Endothelial cell of umbilical vein (primary cell): Measurements from ENCODE around the gene OSBP2. TPM values are rescaled to one million over a fixed set of nuclear protein-coding genes. Genes with fewer than 3 reads are reported as not detected.

Experiments used
- BruUV-seq: library from RNA; stranded (reverse); fragments of 400-500 nt; replicated peaks from 2 replicates; lab custom pipeline; 2021; lab: Mats Ljungman, UMichigan
- CTCF ChIA-PET: fragments of 300-600, 350-600 bp; sonication (Branson Sonifier 250); formaldehyde crosslinking; loops from one replicate; lab custom pipeline; 2021; ENCODE audit warnings: antibody characterized with exemption, inconsistent platforms; lab: Charles Lee
- POLR2A ChIA-PET: fragments of 300-600, 350-600 bp; sonication (Branson Sonifier 250); formaldehyde crosslinking; loops from one replicate; lab custom pipeline; 2021; ENCODE audit warnings: antibody characterized with exemption, inconsistent platforms; lab: Charles Lee
- DNase-seq: peaks from one replicate; pipeline ENCODE4 v3.0.0-alpha.2; 2011; ENCODE audit warnings: low read depth, low spot score
- FAIRE-seq: peaks from 2 replicates; lab custom pipeline; 2011; peaks lifted over from hg19 to GRCh38; lab: Jason Lieb, UNC
- H2AFZ ChIP-seq: 2 replicates; pipeline ENCODE4 v1.6.0; 2012; ENCODE audit warnings: low read depth, low read length, control low read depth, inconsistent platforms
- H3K27ac ChIP-seq: 2 replicates; pipeline ENCODE4 v1.5.1; 2011; ENCODE audit warnings: low read depth, mild to moderate bottlenecking, control low read depth, low read length, moderate library complexity; ENCODE audit not compliant: insufficient read depth
- H3K27me3 ChIP-seq, 2 experiments: 2 replicates each; pipeline versions ENCODE4 v1.6.0 to v1.6.1; 2011; ENCODE audit warnings: low read length in 2 of 2, mixed read lengths in 1 of 2; ENCODE audit not compliant: control insufficient read depth in 2 of 2, insufficient read depth in 2 of 2
- H3K36me3 ChIP-seq, 2 experiments: 2 replicates in 1 of 2; 3 replicates in 1 of 2; pipeline ENCODE4 v1.5.1; 2011; ENCODE audit warnings: low read length in 2 of 2, mild to moderate bottlenecking in 1 of 2, moderate library complexity in 1 of 2; ENCODE audit not compliant: control insufficient read depth in 2 of 2, insufficient read depth in 2 of 2; ENCODE audit errors: extremely low read depth in 1 of 2
- H3K4me1 ChIP-seq: 3 replicates; pipeline ENCODE4 v1.5.1; 2011; ENCODE audit warnings: mild to moderate bottlenecking, low read length; ENCODE audit not compliant: control insufficient read depth, insufficient read depth; ENCODE audit errors: extremely low read depth
- H3K4me2 ChIP-seq: 2 replicates; pipeline ENCODE4 v1.6.1; 2011; ENCODE audit warnings: low read length, control low read depth, mixed read lengths; ENCODE audit not compliant: insufficient read depth
- H3K4me3 ChIP-seq, 3 experiments: fragments of 200-600 bp in 1 of 3; sonication (generic), shearing (Covaris generic) in 1 of 3; replicated peaks in 1 of 3; 2 replicates each; pipeline ENCODE4 v1.5.1; 2011 to 2016; ENCODE audit warnings: control low read depth in 3 of 3, low read length in 3 of 3, mild to moderate bottlenecking in 2 of 3, inconsistent platforms in 1 of 3, low read depth in 1 of 3, moderate library complexity in 1 of 3; ENCODE audit not compliant: insufficient read depth in 1 of 3
- H3K79me2 ChIP-seq: 2 replicates; pipeline ENCODE4 v1.6.0; 2012; ENCODE audit warnings: low read length, inconsistent platforms; ENCODE audit not compliant: control insufficient read depth, insufficient read depth
- H3K9ac ChIP-seq: replicated peaks from 2 replicates; pipeline ENCODE3; 2011; ENCODE audit warnings: low read length, control low read depth; ENCODE audit not compliant: insufficient read depth; ENCODE audit errors: extremely low read depth
- H3K9me1 ChIP-seq: replicated peaks from 3 replicates; pipeline ENCODE4 v1.6.0; 2011; ENCODE audit warnings: mild to moderate bottlenecking, low read length; ENCODE audit not compliant: control insufficient read depth, insufficient read depth; ENCODE audit errors: extremely low read depth
- H3K9me3 ChIP-seq: replicated peaks from 2 replicates; pipeline ENCODE4 v1.5.1; 2012; ENCODE audit warnings: low read length, inconsistent platforms; ENCODE audit not compliant: control insufficient read depth, insufficient read depth
- H4K20me1 ChIP-seq: replicated peaks from 2 replicates; pipeline ENCODE3; 2011; ENCODE audit warnings: mild to moderate bottlenecking, low read length; ENCODE audit not compliant: control insufficient read depth, insufficient read depth; ENCODE audit errors: extremely low read depth
- CTCF ChIP-seq, 2 donors: IDR thresholded peaks; 1 replicate in 1 of 2; 2 replicates in 1 of 2; pipeline ENCODE4 v1.5.1; 2011; ENCODE audit warnings: low read length in 2 of 2, mild to moderate bottlenecking in 2 of 2, moderate library complexity in 2 of 2, control low read depth in 1 of 2, inconsistent platforms in 1 of 2, low read depth in 1 of 2; ENCODE audit not compliant: insufficient read depth in 1 of 2; ENCODE audit errors: extremely low read depth in 1 of 2
- EZH2 ChIP-seq: IDR thresholded peaks from 2 replicates; pipeline ENCODE4 v1.6.1; 2012; ENCODE audit warnings: borderline replicate concordance, low read depth, mild to moderate bottlenecking, moderate library complexity, low read length, inconsistent platforms; ENCODE audit not compliant: severe bottlenecking
- FOS ChIP-seq: IDR thresholded peaks from 2 replicates; pipeline ENCODE4 v1.6.1; 2011; ENCODE audit warnings: mild to moderate bottlenecking, low read length, moderate library complexity, borderline replicate concordance; ENCODE audit not compliant: insufficient read depth
- GATA2 ChIP-seq: IDR thresholded peaks from 2 replicates; pipeline ENCODE4 v1.7.0; 2011; ENCODE audit warnings: low read depth, mild to moderate bottlenecking, moderate library complexity, mixed read lengths, low read length; ENCODE audit not compliant: insufficient read length, insufficient read depth
- JUN ChIP-seq: IDR thresholded peaks from 2 replicates; pipeline ENCODE4 v1.6.1; 2011; ENCODE audit warnings: borderline replicate concordance, low read depth; ENCODE audit not compliant: insufficient read length, insufficient read depth
- MYC ChIP-seq: IDR thresholded peaks from one replicate; pipeline ENCODE4 v1.6.1; 2011; ENCODE audit warnings: mild to moderate bottlenecking, low read depth, low read length
- POLR2A ChIP-seq: IDR thresholded peaks from 2 replicates; pipeline ENCODE4 v1.6.1; 2012; ENCODE audit warnings: low read depth, mild to moderate bottlenecking, control low read depth, low read length
- POLR2AphosphoS5 ChIP-seq: IDR thresholded peaks from 2 replicates; pipeline ENCODE4 v1.6.1; 2012; ENCODE audit warnings: low read depth, mild to moderate bottlenecking, control low read depth, low read length, moderate library complexity; ENCODE audit not compliant: insufficient read depth
- dilution Hi-C: fragments of 300-500 bp; cut with MboI; formaldehyde crosslinking; loops from one replicate; pipeline ENCODE4 v1.15.0; 2019; ENCODE audit warnings: low sequenced_read_pairs; ENCODE audit not compliant: extremely low pct_ligation_motif_present
- intact Hi-C: fragments of 100-400 bp; cut with micrococcal nuclease; formaldehyde crosslinking; loops from one replicate; pipeline ENCODE4 v1.10.0; 2022
- polyA plus RNA-seq, 4 experiments: library from polyadenylated mRNA; depleted of rRNA in 3 of 4; stranded (reverse) in 3 of 4; unstranded in 1 of 4; fragments of >200 nt; gene quantifications; 2 replicates each; pipeline versions ENCODE4 v1.2.1 to v1.2.3, GENCODE V29; 2011 to 2012; ENCODE audit warnings: missing spikeins in 1 of 4
- total RNA-seq: library from RNA; stranded (reverse); gene quantifications from 2 replicates; pipeline ENCODE4 v1.2.3, GENCODE V29; 2021
- TF ChIP-seq, protein P1 (sequence below): IDR thresholded peaks from 2 replicates; pipeline ENCODE4 v1.6.1; 2011; ENCODE audit not compliant: insufficient read depth, insufficient read length

OSBP2 gene
- total and polyA plus RNA-seq, 2 donors (not counting 3 experiments of a cell fraction or from before 2014, with no cell fraction given) = 4.1 to 7.5 TPM

DNA sequence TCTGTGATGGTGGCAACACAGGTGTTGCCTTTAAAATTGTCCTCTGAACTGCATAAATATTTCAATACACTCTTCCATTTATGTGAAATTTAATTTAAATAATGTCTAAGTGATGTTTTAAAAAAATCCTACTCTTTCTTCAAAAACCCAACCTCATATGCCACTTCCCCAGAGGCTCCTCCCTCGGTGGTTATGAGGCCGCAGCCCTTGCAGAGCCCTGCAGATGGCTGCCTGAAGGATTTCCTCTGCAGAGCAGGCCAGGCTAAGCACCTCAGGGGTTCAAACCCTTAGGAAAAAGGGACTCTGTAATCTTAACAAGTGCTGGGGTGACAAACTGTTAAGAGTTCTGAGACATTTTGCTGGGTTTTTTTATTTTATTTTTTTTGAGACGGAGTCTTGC, 248.7 kb downstream of the OSBP2 start:
- no peak for DNase-seq
- POLR2A ChIA-PET = no interaction called here
- no TSS peak for BruUV-seq
- FAIRE-seq = no peak
- Histone ChIP-seq H3K9ac (no peak overlapping the region), H3K4me3 (no peak overlapping the region), H3K36me3 (peaks cover 17 to 58% of the 10 kb centered on the region in 2 experiments), H3K79me2 (no peaks in the 10 kb centered on the region), H2AFZ (no peak overlapping the region), H3K4me1 (no peaks in the 10 kb centered on the region), H3K9me3 (no peaks in the 10 kb centered on the region), H4K20me1 (no peaks in the 10 kb centered on the region), H3K9me1 (no peaks in the 10 kb centered on the region), H3K27me3 (no peaks in the 10 kb centered on the region), H3K27ac (no peak overlapping the region), H3K4me2 (no peak overlapping the region)
- CTCF ChIA-PET = no interaction called here
- dilution Hi-C loops (no loop called here), intact Hi-C loops (no loop called here)
- TF ChIP-seq POLR2A (no peak), GATA2 (no peak), MYC (no peak), JUN (no peak), POLR2AphosphoS5 (no peak), FOS (no peak), EZH2 (no peak), CTCF (IDR thresholded peaks at IDR 0.05; ENCODE audit: extremely low read depth in 1 of 2, insufficient read depth in 1 of 2, low read depth in 1 of 2, low read length in 2 of 2) (no peak)
- TF ChIP-seq, protein P1, sequence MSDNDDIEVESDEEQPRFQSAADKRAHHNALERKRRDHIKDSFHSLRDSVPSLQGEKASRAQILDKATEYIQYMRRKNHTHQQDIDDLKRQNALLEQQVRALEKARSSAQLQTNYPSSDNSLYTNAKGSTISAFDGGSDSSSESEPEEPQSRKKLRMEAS = no peak
